Left lobe of liver (tissue), 2 donors: ENCODE data around the gene GBP7. TPM values are rescaled to one million over a fixed set of nuclear protein-coding genes. Genes with fewer than 3 reads are reported as not detected.
"Not testable (repeated sequence)": the region's sequence is repeated elsewhere in the genome, so short reads cannot be mapped to it uniquely, and the experiment has no call there.

Source experiments
- ATAC-seq: fragments of 200-7000 bp; cut with Tn5 transposase; one replicate; pipeline ENCODE4 v1.9.1; 2020; ENCODE audit warnings: mild to moderate bottlenecking, moderate library complexity
- DNase-seq: peaks from one replicate; pipeline ENCODE4 v3.0.0-alpha.2; 2020; ENCODE audit warnings: low spot score
- total RNA-seq: library from RNA; stranded (reverse); gene quantifications from one replicate; pipeline ENCODE4 v1.2.1, GENCODE V29; 2021
- donor health status: DM: no; HTN: no; CAD: no; lungs with moderate emphysema.
- donor health status: DM: no; HTN: yes; CAD: no.

The GBP7 gene, protein sequence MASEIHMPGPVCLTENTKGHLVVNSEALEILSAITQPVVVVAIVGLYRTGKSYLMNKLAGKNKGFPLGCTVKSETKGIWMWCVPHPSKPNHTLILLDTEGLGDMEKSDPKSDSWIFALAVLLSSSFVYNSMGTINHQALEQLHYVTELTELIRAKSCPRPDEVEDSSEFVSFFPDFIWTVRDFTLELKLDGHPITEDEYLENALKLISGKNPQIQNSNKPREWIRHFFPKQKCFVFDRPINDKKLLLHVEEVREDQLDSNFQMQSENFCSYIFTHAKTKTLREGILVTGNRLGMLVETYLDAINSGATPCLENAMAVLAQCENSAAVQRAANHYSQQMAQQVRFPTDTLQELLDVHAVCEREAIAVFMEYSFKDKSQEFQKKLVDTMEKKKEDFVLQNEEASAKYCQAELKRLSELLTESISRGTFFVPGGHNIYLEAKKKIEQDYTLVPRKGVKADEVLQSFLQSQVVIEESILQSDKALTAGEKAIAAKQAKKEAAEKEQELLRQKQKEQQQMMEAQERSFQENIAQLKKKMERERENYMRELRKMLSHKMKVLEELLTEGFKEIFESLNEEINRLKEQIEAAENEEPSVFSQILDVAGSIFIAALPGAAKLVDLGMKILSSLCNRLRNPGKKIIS
- 22.9 TPM for total RNA-seq

DNA sequence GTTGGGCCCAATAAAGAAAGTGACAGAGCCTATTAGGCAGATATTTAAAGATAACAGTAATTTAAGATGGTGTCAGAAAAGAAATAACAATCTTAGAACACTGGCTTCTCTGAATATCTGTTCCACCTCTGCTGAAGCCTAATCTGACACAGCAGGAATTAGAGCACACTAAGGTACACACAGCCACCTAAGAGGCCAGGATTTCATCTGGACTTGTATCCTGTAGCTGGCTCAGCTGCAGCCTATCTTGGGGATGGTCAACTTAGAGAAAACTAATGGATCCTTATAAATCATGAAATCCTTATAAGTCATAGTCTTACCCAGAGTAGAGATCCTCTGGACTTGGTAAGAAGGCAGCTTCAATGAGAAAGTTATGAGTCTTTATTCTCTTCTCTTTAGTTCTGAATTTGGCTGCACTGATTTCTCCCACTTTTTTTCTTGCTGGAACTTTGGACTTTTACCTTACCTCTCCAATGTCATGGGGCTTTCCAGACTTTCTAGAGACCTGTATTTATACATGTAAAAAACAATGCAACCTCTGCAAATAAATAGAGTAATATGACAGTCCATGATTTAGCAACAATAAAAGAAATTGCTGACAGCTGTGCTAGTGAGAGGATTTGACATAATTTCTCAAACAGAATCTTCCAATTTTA is at the start of gene GBP7:
TSS of gene GBP7 (minus strand) at position 403 of the 656 bp plus-strand sequence. CDS start 4,068 bp downstream, outside the sequence.
- DNase-seq, result no peak
- ATAC-seq, result peak; percentile 87

GRCh38 chr1:89221341-89221740 is 45.5 kb upstream of the GBP7 start:
- ATAC-seq (no peak), DNase-seq (no peak)

DNA sequence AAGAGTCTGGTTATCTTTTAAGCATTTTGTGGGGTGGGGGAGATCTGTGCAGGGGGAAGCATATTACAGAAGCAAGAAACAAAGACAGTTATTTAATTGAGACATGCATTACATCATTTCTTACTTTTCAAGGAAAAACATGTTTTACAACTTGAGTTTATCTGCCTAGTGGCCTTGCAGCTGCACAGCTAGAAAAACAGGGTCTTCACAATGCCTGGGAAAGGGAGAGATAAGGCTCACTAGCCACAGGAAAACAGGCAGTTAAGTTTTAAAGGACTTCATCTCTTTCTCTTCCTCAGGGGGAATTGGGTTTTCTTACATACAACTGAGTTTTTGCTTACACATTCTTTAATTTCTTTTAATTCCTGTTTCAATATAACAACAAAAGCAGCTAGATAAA is 44.0 kb upstream of the GBP7 start:
- not testable (repeated sequence) for ATAC-seq, DNase-seq

- not testable (repeated sequence) for ATAC-seq, DNase-seq
Measured at GRCh38 chr1:89218941-89219340, 43.1 kb upstream of the GBP7 start.

DNA sequence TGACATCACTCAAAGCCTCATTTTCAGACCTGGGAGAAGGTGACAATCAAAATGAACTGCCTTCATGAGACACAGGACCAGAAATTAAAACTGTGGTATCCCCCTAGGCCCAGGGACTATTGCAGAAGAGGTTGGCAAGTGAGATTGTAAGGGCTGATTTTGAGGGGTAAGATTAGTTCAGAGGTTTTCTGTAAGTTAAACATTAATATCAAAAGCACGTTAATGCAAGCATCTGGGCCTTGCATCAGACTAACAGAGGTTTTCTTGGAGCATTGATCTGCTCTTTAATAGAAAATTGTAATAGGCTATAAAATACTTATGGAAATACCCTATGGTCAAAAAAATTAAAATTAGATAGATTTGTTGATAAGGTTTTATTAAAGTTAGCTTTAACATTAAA is 37.5 kb upstream of the GBP7 start:
- DNase-seq (no peak), ATAC-seq (peak; percentile 48)

- ATAC-seq (no peak), DNase-seq (no peak)
Measured at GRCh38 chr1:89211035-89211634, 35.3 kb upstream of the GBP7 start.

DNA sequence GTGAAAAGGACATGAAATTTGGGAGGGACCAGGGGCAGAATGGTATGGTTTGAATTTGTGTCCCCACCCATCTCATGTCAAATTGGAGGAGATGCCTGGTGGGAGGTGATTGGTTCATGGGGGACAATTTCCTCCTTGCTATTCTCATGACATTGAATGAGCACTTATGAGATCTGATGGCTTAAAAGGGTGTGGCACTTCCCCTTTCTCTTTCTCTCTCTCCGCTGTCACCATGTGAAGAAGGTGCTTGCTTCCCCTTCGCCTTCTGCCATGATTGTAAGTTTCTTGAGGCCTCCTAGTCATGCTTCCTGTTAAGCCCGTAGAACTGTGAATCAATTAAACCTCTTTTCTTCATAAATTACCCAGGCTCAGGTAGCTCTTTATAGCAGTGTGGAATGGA is 30.6 kb upstream of the GBP7 start:
- no peak for DNase-seq
- ATAC-seq, result no peak

DNA sequence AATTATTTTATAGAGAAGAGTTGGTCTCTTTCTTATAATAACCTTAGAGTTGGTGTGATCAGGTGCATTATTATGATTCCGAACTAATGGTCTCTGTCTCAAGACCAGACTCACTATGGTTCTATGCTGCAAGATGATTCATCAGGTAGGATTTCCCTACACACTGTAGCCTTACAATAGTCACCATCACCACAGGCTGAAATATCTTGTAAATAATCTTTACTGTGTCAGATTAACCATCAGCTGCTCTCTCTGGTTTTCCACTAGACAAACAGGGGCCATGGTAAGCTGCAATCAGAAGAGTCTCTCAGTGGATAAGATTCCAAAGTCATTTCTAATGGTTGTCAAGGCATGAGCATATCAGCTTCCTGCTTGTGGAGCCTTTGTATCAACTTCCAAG is 27.4 kb upstream of the GBP7 start:
- DNase-seq, result no peak
- ATAC-seq, result no peak

DNA sequence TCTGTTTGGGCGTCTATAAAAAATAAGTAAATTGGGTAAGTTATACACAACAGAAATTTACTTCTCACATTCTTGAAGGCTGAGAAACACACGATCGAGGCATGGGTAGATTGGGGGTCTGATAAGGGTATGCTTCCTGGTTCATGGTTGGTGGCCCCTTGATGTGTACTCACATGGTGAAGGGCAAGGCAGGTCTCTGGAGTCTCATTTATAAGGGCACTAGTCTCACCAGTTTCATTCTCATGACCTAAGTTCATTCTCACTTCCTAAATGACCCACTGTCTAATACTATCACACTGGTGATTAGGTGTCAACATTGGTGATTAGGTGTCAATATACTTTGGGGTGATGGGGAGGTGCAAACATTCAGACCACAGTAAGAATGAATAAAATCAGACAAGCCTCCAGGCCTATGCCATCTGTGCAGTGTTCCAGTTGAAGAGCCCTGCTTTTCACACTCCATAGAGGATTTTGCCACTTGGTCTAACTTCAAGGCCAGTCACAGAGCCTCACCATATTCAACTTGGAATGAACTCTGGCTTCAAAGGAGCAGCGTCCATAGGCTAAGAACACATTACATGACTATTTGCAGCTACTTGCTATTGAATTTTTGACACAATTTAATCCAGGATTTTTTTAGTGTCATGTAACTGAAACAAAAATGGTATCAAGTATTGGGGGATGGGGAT is 25.4 kb upstream of the GBP7 start:
- DNase-seq, result no peak
- no peak for ATAC-seq

GRCh38 chr1:89200663-89201062 is 24.9 kb upstream of the GBP7 start:
- ATAC-seq (peak; percentile 9), DNase-seq (no peak)

DNA sequence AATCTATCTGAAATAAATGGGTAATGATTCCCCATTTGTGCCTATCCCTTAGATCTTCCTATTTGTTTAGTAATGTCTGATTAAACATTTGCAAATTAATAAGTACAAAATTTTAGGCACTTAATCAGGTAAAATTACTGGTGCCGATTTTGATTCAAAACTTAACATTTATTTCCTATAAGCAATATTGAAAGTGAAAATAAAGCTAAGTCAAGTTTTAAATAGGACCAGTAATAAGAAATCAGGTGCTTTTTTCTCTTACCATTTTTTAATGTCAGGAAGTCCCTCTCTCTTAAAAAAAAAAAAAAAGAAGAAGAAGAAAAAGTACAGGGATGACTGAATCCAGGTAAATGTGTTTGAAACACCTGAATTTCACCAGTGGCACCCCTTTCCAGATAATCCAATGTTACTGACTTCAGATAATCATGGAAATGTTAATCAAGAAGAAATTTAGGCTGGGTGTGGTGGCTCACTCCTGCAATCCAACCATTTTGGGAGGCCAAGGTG is 23.8 kb upstream of the GBP7 start:
- no peak for ATAC-seq
- DNase-seq, result no peak

GRCh38 chr1:89198491-89199072 is 22.8 kb upstream of the GBP7 start, which contains the start of gene GBP4:
TSS of gene GBP4 (minus strand) at chr1:89198942. CDS start at chr1:89198834, 108 bp downstream.
- DNase-seq (peak; percentile 52), ATAC-seq (peak; percentile 86)

GRCh38 chr1:89198081-89198480 is 22.3 kb upstream of the GBP7 start:
- ATAC-seq, result peak; percentile 25
- no peak for DNase-seq

DNA sequence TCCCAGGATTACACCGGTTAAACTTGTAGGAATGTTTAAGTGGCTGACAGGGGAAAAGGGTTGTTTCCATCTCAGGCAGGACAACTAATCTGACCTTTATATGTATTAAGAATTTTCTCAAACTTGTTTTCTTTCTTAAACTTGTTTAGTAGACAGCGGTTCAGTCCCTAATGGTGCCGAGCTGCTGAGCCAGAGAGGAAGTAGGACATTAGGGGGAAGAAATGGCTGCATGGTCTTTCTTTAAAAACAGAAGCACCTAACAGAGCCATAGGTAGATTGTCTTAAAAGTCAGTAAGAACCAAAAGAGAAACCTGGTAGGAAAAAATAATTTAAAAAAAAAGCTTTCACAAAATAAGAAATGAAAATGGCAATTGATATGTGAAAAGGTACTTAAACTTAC is 19.7 kb upstream of the GBP7 start:
- ATAC-seq (no peak), DNase-seq (no peak)

GRCh38 chr1:89191314-89191713 is 15.5 kb upstream of the GBP7 start:
- ATAC-seq, result no peak
- DNase-seq, result no peak

DNA sequence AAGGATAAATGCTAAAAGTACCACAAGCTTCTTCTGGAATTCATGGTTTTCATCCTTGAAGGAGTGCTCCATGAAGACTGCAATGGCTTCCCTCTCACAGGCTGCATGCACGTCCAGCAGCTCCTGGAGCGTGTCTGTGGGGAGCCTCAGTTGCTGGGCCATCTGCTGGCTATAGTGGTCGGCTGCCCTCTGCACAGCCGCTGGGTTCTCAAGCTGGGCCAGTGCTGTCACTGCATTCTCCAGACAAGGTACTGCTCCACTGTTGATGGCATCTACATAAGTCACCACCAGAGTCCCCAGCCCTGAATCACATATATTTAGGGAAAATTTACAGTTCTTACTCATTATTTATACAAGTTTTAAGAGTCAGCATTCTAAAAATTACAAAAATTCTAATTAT is 14.2 kb upstream of the GBP7 start:
- no peak for DNase-seq
- ATAC-seq, result no peak

GRCh38 chr1:89179343-89179742 is 3.5 kb upstream of the GBP7 start:
- DNase-seq, result no peak
- ATAC-seq, result no peak

- no peak for ATAC-seq
- DNase-seq, result no peak
Measured at GRCh38 chr1:89176971-89177370, 1.2 kb upstream of the GBP7 start.

DNA sequence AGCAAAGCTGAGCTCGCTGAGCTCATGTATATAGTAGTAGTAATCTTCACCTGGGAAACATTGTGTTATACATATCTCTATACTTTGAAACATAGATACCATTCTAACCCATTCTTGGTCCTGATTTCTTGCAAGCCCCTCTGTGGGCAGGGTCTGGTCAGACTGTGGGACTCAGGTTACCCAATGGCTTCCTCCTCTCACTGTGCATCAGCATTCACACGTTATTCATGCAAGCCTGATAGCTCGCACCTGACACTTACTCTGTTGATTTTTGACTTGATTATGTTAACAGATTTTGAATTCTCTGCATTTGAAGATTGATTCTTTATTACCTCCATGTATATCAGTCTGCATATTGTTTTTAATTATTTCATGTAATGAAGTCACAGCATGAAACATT is 1.3 kb downstream of the GBP7 start:
- no peak for DNase-seq
- peak; percentile 56 for ATAC-seq

- ATAC-seq (peak; percentile 44), DNase-seq (no peak)
Measured at GRCh38 chr1:89172468-89173143, 3.2 kb downstream of the GBP7 start.
